ENCODE measurements around the gene NAA40.

- TF ChIP-seq POLR2A (IDR thresholded peaks at IDR 0.05; ENCODE audit: low read depth, low read length) (no peak), POU2F2 (IDR thresholded peaks at IDR 0.05; ENCODE audit: low read depth, low read length) (no peak), TAF1 (IDR thresholded peaks at IDR 0.05; ENCODE audit: low read depth, low read length) (no peak), POLR2AphosphoS5 (IDR thresholded peaks at IDR 0.05; ENCODE audit: low read depth, low read length) (no peak)
These were observed 17.8 kb upstream of the NAA40 start for GRCh38 chr11:63920939-63921417.
